BLaER1 treated with 17β-estradiol and CSF1 and Interleukin-3, amounts not matched to agents 10 nM and 100 nM (cell line): ENCODE results near the gene LYPLA2.

Experiments used
- H3K27ac ChIP-seq, 11 experiments: shearing (Covaris generic); formaldehyde crosslinking; 2 replicates each; pipeline ENCODE4 v1.8.1; 2022
- H3K27me3 ChIP-seq, 11 experiments: shearing (Covaris generic); formaldehyde crosslinking; 2 replicates each; pipeline ENCODE4 v1.8.1; 2022
- H3K36me3 ChIP-seq, 11 experiments: shearing (Covaris generic); formaldehyde crosslinking; 2 replicates each; pipeline ENCODE4 v1.8.1; 2022
- H3K4me1 ChIP-seq, 10 experiments: shearing (Covaris generic); formaldehyde crosslinking; 2 replicates each; pipeline ENCODE4 v1.8.1; 2022
- H3K4me2 ChIP-seq, 11 experiments: shearing (Covaris generic); formaldehyde crosslinking; 2 replicates each; pipeline ENCODE4 v1.8.1; 2022
- H3K4me3 ChIP-seq, 10 experiments: shearing (Covaris generic); formaldehyde crosslinking; 2 replicates each; pipeline ENCODE4 v1.8.1; 2022
- H3K9ac ChIP-seq, 11 experiments: shearing (Covaris generic); formaldehyde crosslinking; 2 replicates each; pipeline ENCODE4 v1.8.1; 2022
- H3K9me3 ChIP-seq, 11 experiments: shearing (Covaris generic); formaldehyde crosslinking; replicated peaks in 1 of 11; 2 replicates each; pipeline ENCODE4 v1.8.1; 2022
- H4K20me1 ChIP-seq, 11 experiments: shearing (Covaris generic); formaldehyde crosslinking; 2 replicates each; pipeline ENCODE4 v1.8.1; 2022
- Cebpa-rat ChIP-seq, 11 experiments: shearing (Covaris generic); IDR thresholded peaks; 2 replicates each; pipeline ENCODE4 v1.8.1; 2022

The LYPLA2 gene

DNA sequence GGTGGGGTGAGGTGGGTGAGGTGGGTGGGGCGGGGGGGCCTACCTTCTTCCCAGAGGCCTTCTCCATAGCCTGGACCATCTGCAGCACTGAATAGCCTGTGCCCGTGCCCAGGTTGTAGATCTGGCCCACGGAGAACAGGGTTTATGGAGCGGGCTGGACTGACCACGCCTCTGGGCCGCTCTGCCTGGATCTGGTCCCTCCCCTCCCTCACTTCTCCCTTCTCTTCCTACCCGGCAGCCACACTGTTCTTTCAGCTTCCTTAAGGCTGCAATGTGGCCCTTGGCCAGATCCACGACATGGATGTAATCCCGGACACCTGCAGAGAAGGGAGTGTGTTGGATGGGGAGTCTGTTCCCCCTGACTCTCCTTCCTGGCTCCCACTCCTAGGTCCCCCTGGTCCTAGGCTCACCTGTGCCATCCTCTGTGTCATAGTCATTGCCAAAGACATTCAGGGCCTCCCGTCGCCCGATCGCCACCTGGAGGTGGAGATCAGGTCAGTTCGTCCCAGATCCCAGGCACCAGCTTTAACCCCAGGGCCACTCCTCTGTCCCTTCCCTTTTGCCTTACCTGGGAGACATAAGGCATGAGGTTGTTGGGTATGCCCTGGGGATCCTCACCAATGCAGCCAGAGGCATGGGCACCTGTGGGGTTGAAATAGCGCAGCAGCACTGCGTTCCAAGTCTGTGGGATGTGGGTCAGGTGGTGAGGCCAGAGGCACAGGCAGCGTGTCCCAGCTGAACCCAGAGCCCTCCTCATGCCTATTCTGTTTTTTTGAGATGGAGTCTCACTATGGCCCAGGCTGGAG lies 5.7 kb downstream of the LYPLA2 start:
- Histone ChIP-seq H3K27ac (no peak overlapping the region), H3K27me3 (no peaks in the 10 kb centered on the region), H3K4me3 (no peak overlapping the region), H4K20me1 (peaks cover 0 to 59% (median 17%) of the 10 kb centered on the region in 11 experiments; a peak in 16 of 22 replicates), H3K9me3 (no peaks in the 10 kb centered on the region), H3K36me3 (peaks cover 49 to 67% (median 58%) of the 10 kb centered on the region in 11 experiments), H3K4me2 (no peak overlapping the region), H3K4me1 (peaks cover 36 to 45% (median 40%) of the 10 kb centered on the region in 10 experiments), H3K9ac (peak overlapping the region in 1 of 11 experiments; percentile 22; a peak in 1 of 22 replicates)
- TF ChIP-seq Cebpa-rat (IDR thresholded peaks at IDR 0.05): no peak

- H3K9me3 ChIP-seq: no peaks in the 10 kb centered on the region
- H3K9ac ChIP-seq: 0 out of 22 replicates have a peak overlapping the region, but pooled peaks of 1 of the 11 experiments have one; percentile 17
- no peak overlapping the region for H3K4me3 ChIP-seq
- no peak overlapping the region for H3K27ac ChIP-seq
- no peak overlapping the region for H3K4me2 ChIP-seq
- no peaks in the 10 kb centered on the region for H3K27me3 ChIP-seq
- peaks cover 0 to 52% (median 10%) of the 10 kb centered on the region in 11 experiments; a peak in 14 of 22 replicates for H4K20me1 ChIP-seq
- no peak for TF ChIP-seq Cebpa-rat (IDR thresholded peaks at IDR 0.05)
- H3K4me1 ChIP-seq: peaks cover 29 to 41% (median 35%) of the 10 kb centered on the region in 10 experiments
- H3K36me3 ChIP-seq: peaks cover 51 to 65% (median 59%) of the 10 kb centered on the region in 11 experiments
These were observed 6.8 kb downstream of the LYPLA2 start for GRCh38 chr1:23797478-23798448.

- no peaks in the 10 kb centered on the region for H3K9me3 ChIP-seq
- H3K4me3 ChIP-seq: peak overlapping the region in 5 of 10 experiments; percentile 82 to 88 (median 85); a peak in 6 of 20 replicates
- H4K20me1 ChIP-seq: peaks cover 0 to 43% (median 4%) of the 10 kb centered on the region in 11 experiments; a peak in 9 of 22 replicates
- H3K4me1 ChIP-seq: peaks cover 20 to 33% (median 26%) of the 10 kb centered on the region in 10 experiments
- H3K27ac ChIP-seq: peak overlapping the region in 4 of 11 experiments; percentile 80 to 85 (median 84); a peak in 4 of 22 replicates
- peak overlapping the region in 9 of 11 experiments; percentile 31 to 93 (median 89); a peak in 13 of 22 replicates for H3K9ac ChIP-seq
- H3K27me3 ChIP-seq: no peaks in the 10 kb centered on the region
- peaks cover 42 to 65% (median 50%) of the 10 kb centered on the region in 11 experiments for H3K36me3 ChIP-seq
- TF ChIP-seq Cebpa-rat (IDR thresholded peaks at IDR 0.05): no peak
- peak overlapping the region; percentile 90 to 100 (median 97); a peak in 21 of 22 replicates for H3K4me2 ChIP-seq
These were observed 7.8 kb downstream of the LYPLA2 start for GRCh38 chr1:23798662-23799142.

GRCh38 chr1:23799255-23799569 lies 8.3 kb downstream of the LYPLA2 start:
- H4K20me1 ChIP-seq: peaks cover 0 to 42% (median 4%) of the 10 kb centered on the region in 11 experiments; a peak in 9 of 22 replicates
- no peak for TF ChIP-seq Cebpa-rat (IDR thresholded peaks at IDR 0.05)
- peak overlapping the region; percentile 79 to 90 (median 86) for H3K4me3 ChIP-seq
- H3K27me3 ChIP-seq: no peaks in the 10 kb centered on the region
- H3K27ac ChIP-seq: peak overlapping the region in 10 of 11 experiments; percentile 71 to 85 (median 80); a peak in 17 of 22 replicates
- peaks cover 20 to 35% (median 25%) of the 10 kb centered on the region in 10 experiments for H3K4me1 ChIP-seq
- peak overlapping the region; percentile 90 to 100 (median 97) for H3K4me2 ChIP-seq
- H3K36me3 ChIP-seq: peaks cover 43 to 68% (median 49%) of the 10 kb centered on the region in 11 experiments
- H3K9me3 ChIP-seq: no peaks in the 10 kb centered on the region
- H3K9ac ChIP-seq: peak overlapping the region; percentile 84 to 93 (median 88); a peak in 21 of 22 replicates

- H3K9ac ChIP-seq: peak overlapping the region; percentile 84 to 93 (median 88)
- H3K27ac ChIP-seq: peak overlapping the region; percentile 71 to 85 (median 79)
- no peak for TF ChIP-seq Cebpa-rat (IDR thresholded peaks at IDR 0.05)
- peaks cover 39 to 63% (median 43%) of the 10 kb centered on the region in 11 experiments for H3K36me3 ChIP-seq
- H3K4me3 ChIP-seq: peak overlapping the region; percentile 79 to 90 (median 86)
- H3K4me1 ChIP-seq: peaks cover 20 to 38% (median 27%) of the 10 kb centered on the region in 10 experiments
- peak overlapping the region; percentile 90 to 100 (median 97) for H3K4me2 ChIP-seq
- no peaks in the 10 kb centered on the region for H3K27me3 ChIP-seq
- peaks cover 0 to 38% (median 2%) of the 10 kb centered on the region in 11 experiments; a peak in 8 of 22 replicates for H4K20me1 ChIP-seq
- no peaks in the 10 kb centered on the region for H3K9me3 ChIP-seq
These were observed 8.8 kb downstream of the LYPLA2 start for GRCh38 chr1:23799570-23800399.

GRCh38 chr1:23800400-23801337 lies 9.7 kb downstream of the LYPLA2 start, which contains the start of gene GALE:
TSS of gene GALE (minus strand) at chr1:23800754. CDS start at chr1:23799007, 1,747 bp downstream.
- no peak for TF ChIP-seq Cebpa-rat (IDR thresholded peaks at IDR 0.05)
- Histone ChIP-seq H3K9ac (peak within 1 kb of the TSS; percentile 84 to 93 (median 88)), H4K20me1 (peaks cover 0 to 30% (median 0%) of the 10 kb centered on the region in 11 experiments; a peak in 8 of 22 replicates), H3K4me3 (peak within 1 kb of the TSS; percentile 79 to 90 (median 86)), H3K9me3 (no peaks in the 10 kb centered on the region), H3K27ac (peak within 1 kb of the TSS; percentile 71 to 85 (median 79)), H3K27me3 (no peaks in the 10 kb centered on the region), H3K4me1 (peaks cover 20 to 47% (median 30%) of the 10 kb centered on the region in 10 experiments), H3K4me2 (peak within 1 kb of the TSS; percentile 90 to 100 (median 98)), H3K36me3 (peaks cover 30 to 56% (median 35%) of the 10 kb centered on the region in 11 experiments)

- Histone ChIP-seq H3K4me1 (peaks cover 20 to 48% (median 30%) of the 10 kb centered on the region in 10 experiments), H3K9me3 (no peaks in the 10 kb centered on the region), H3K9ac (peak overlapping the region; percentile 84 to 93 (median 88)), H3K4me2 (peak overlapping the region; percentile 90 to 100 (median 97)), H3K4me3 (peak overlapping the region; percentile 79 to 90 (median 86)), H4K20me1 (peaks cover 0 to 25% (median 0%) of the 10 kb centered on the region in 11 experiments; a peak in 6 of 22 replicates), H3K36me3 (peaks cover 26 to 55% (median 30%) of the 10 kb centered on the region in 11 experiments), H3K27me3 (no peaks in the 10 kb centered on the region), H3K27ac (peak overlapping the region; percentile 71 to 85 (median 79))
- peak in 2 of 11 experiments; percentile 21 to 51; a peak in 1 of 22 replicates for TF ChIP-seq Cebpa-rat (IDR thresholded peaks at IDR 0.05)
These were observed 10.4 kb downstream of the LYPLA2 start for GRCh38 chr1:23801338-23801748.
